ENCODE measurements around the gene SNAP91.

SNAP91 gene

DNA sequence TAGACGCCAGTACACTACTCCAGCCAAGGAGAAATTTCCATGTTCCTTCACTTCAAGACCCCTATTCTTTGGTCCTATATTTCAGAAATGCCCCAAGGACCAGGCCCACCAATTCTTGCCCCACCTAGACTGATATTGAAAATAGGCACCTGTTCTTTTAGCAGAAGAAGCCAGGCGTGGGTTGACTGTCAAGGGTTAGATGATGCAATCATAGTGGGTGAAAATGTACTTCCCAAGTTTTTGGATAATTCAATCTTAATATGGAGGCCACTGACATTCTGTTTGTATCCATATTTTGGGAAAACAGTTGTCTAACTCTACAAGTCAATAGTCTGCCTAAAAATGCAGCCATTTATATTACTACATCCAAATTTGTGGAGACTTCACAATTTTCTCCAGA lies 21.0 kb upstream of the SNAP91 start:
- no peak for TF ChIP-seq CTCF (IDR thresholded peaks at IDR 0.05; ENCODE audit: low read depth, low read length, missing control alignments)
- no peak for DNase-seq (ENCODE audit: low read depth)
- H3K4me3 ChIP-seq (ENCODE audit: low read depth, low read length): no peak overlapping the region

GRCh38 chr6:83722876-83723275 lies 14.0 kb upstream of the SNAP91 start:
- no peak for DNase-seq (ENCODE audit: low read depth)
- no peak for TF ChIP-seq CTCF (IDR thresholded peaks at IDR 0.05; ENCODE audit: low read depth, low read length, missing control alignments)
- H3K4me3 ChIP-seq (ENCODE audit: low read depth, low read length): no peak overlapping the region

DNA sequence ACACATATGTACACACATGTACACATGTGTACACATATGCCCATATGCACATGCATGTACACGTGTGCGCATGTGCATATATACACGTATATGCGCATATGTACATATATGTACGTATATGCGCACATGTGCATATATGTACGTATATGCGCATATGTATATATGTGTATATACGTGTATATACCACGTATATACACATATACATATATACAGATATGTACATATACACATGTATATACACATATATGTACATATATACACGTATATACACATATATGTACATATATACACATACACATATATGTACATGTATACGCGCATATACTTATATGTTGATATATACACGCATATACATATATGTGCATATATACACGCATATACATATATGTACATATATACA lies 8.9 kb upstream of the SNAP91 start:
- DNase-seq (ENCODE audit: low read depth): no peak
- no peak overlapping the region for H3K4me3 ChIP-seq (ENCODE audit: low read depth, low read length)
- TF ChIP-seq CTCF (IDR thresholded peaks at IDR 0.05; ENCODE audit: low read depth, low read length, missing control alignments): no peak

GRCh38 chr6:83711958-83712357 lies 3.1 kb upstream of the SNAP91 start:
- no peak for TF ChIP-seq CTCF (IDR thresholded peaks at IDR 0.05; ENCODE audit: low read depth, low read length, missing control alignments)
- no peak overlapping the region for H3K4me3 ChIP-seq (ENCODE audit: low read depth, low read length)
- no peak for DNase-seq (ENCODE audit: low read depth)

DNA sequence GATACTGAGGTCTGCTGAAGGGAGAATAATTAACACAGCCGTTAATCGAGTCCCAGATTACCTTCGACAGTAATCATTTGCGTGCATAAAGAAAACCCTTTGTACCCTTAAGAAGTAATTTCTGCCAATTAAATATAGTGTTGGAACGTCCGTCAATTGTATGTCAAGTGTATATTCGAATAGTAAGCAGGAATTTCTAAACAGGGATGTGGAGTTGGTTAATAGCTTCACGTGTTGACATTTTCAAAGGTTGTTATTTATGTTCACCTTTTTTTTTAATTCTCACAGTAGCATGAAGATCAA lies 798 bp upstream of the SNAP91 start:
- no peak overlapping the region for H3K4me3 ChIP-seq (ENCODE audit: low read depth, low read length)
- DNase-seq (ENCODE audit: low read depth): no peak
- no peak for TF ChIP-seq CTCF (IDR thresholded peaks at IDR 0.05; ENCODE audit: low read depth, low read length, missing control alignments)

DNA sequence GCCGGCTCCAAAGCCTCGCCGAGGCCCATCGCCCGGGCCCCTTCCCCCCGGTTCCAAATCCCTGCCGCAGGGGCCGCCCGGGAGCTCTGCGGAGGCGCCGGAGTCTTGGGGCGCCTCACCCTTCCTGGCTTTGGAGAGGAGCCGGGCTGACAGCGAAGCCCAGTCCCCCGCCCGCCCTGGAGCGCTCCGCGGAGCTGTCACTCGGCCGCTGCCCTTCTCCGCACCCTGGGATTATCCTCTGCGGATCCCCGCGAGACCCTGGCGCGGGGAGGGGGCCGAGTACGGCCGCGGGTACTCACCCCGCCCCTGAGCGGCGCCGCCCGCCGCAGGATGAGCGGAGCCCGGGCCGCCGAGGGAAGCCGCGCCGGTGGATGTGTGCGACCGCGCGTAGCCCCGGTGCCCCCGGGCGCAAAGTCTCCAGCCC lies 343 bp downstream of the SNAP91 start:
- no peak for DNase-seq (ENCODE audit: low read depth)
- TF ChIP-seq CTCF (IDR thresholded peaks at IDR 0.05; ENCODE audit: low read depth, low read length, missing control alignments): no peak
- no peak overlapping the region for H3K4me3 ChIP-seq (ENCODE audit: low read depth, low read length)

DNA sequence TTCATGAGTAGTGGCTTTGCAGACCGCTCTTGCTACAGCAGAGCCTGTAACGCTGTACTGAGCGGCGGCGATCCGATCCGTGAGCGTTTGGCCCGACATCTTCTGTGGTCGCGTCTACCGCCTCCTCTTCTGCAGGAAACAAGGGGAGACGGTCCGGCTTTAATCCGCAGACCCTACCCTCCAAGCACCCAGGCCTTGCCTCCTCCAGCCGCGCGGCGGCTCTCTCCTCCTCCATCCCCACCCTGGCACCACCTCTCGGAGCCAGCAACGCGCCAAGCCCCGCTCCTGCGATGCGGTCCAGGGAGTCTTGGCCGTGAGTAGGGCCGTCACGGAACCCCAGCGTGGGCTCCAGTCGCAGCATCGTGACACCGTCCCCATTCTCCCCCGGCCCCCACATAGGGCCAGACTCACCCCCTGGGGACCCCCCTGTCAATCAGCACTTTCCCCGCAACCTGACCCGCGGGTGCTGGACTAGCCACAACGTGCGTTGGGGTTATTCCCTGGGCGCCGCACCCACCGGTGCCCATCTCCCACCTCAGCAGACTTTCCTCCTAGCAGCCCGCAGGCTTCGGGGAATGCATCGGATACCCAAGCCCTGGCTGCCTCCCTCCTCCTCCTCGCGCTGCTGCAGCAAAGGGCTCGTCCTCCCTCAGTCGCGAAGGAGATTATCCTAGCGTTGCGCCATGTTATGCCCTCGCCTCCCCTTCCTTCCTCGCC lies 914 bp downstream of the SNAP91 start:
- H3K4me3 ChIP-seq (ENCODE audit: low read depth, low read length): no peak overlapping the region
- DNase-seq (ENCODE audit: low read depth): no peak
- no peak for TF ChIP-seq CTCF (IDR thresholded peaks at IDR 0.05; ENCODE audit: low read depth, low read length, missing control alignments)

All from GM12864 (cell line).